ENCODE results near the gene RRP9.
A peak's percentile ranks its signal among the peaks of the same experiment; 100 is the strongest.

Gene RRP9

DNA sequence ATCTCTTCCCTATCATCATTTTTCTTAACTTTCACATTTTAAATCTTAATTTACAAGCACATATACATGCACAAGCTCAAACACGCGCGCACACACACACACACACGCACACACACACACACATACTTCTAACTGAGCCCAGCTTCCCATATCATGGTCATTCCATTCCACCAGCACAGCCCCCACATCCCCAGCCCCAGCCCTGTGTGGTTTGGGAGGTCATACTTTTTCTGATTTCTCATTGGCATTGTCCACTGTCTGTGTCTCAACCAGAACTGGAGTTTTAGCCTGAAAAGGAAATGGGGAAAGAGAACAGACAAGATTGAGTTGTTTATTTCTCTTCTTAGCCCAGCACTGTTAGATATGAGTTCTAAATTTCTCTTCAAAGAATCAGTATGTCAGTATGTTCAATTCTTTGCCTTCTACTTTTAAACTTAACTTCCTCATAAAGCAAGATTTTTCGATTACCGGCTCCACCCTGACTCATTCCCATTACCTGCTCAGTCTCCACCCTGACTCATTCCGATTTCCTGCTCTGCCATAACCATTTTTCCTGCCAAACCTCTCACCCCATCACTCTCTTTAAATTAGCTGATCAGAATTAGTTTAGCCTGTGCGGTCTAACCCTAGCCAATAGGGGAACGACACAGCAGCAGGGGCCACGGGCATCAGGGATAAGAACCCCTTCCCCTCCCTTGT is 44.9 kb downstream of the RRP9 start:
- no peak for DNase-seq

- no peak for DNase-seq
These were observed 46.8 kb downstream of the RRP9 start for GRCh38 chr3:51894939-51895338.

DNA sequence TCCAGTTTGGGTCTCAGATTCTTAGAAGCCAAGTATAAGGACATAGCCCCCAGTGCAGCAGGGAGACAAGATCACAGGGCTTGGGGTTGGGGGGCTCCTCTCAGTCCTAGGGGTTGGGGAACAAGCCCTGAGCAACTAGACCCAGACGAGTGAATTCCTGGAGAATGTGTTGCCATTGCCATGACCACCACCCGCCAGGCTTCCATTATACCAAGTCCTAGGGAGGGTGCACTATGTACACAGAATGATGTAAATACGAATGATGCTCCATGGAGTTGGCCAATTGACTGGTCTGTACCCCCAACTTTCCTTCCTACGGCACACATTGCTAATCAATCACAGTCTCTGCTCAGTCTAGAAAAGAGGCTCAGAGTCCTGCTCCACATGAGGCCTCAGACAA is 47.3 kb downstream of the RRP9 start:
- DNase-seq = no peak

- DNase-seq = no peak
These were observed 50.3 kb downstream of the RRP9 start for GRCh38 chr3:51891242-51892039.

GRCh38 chr3:51888463-51889105 is 53.1 kb downstream of the RRP9 start:
- no peak for DNase-seq

DNA sequence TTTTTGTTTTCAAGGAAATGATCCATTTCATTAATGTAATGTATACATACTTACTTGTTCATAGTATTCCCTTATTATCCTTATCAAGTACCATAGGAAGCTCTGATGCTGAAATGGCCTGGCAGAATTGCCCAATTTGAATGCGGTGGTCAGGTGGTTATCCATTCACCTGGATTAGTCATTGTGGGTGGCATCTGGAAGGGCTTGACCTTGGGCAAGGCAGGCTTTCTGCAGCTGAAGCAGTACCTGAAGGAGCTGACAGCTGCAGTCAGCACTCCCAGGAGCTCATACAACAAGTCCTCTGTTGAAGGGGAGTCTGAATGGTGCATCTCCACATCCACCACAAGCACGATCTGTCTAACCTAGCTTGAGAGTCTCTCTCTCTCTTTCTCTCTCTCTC is 54.1 kb downstream of the RRP9 start:
- DNase-seq = peak; percentile 40

DNA sequence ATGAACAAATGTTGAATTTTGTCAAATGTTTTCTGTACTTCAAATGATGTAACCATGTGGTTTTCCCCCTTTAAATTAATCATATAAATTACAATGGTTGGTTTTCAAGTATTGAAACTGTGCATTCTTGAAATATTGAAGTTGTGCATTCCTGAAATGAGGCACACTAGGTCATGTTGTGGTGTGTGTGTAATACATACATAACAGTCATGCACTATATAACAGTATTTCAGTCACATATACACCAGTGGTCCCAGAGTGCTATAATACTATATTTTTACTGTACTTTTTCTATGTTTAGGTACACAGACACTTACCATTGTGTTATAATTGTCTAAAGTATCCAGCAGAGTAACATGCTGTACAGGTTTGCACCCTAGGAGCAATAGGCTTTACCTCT is 55.3 kb downstream of the RRP9 start:
- no peak for DNase-seq

Data from DMS53 (cell line).